GM12801 (cell line): ENCODE measurements around the gene TANK.

Experiments
- CTCF ChIP-seq: IDR thresholded peaks from one replicate; pipeline ENCODE4 v1.5.1; 2011; ENCODE audit warnings: control low read depth; ENCODE audit not compliant: insufficient read length; ENCODE audit errors: extremely low read depth

Gene TANK

GRCh38 chr2:161146996-161147395 lies 13.2 kb upstream of the TANK start:
- TF ChIP-seq CTCF = no peak

- no peak for TF ChIP-seq CTCF
Measured at GRCh38 chr2:161147856-161148255, 12.4 kb upstream of the TANK start.

- no peak for TF ChIP-seq CTCF
Measured at GRCh38 chr2:161150704-161151103, 9.5 kb upstream of the TANK start.

GRCh38 chr2:161152302-161152701 lies 7.9 kb upstream of the TANK start:
- TF ChIP-seq CTCF = no peak

GRCh38 chr2:161158882-161159281 lies 1.3 kb upstream of the TANK start:
- no peak for TF ChIP-seq CTCF

- no peak for TF ChIP-seq CTCF
Measured at GRCh38 chr2:161159456-161160225, 587 bp upstream of the TANK start.

- no peak for TF ChIP-seq CTCF
Measured at GRCh38 chr2:161161074-161161706, 962 bp downstream of the TANK start.
